OCI-LY1 (cell line): Measurements from ENCODE around the gene PRR32.

Experiments used
- H2AFZ ChIP-seq: fragments of 200-600 bp; sonication (generic), shearing (Covaris generic); 2 replicates; pipeline ENCODE4 v1.6.0; 2014; ENCODE audit warnings: antibody characterized with exemption, mild to moderate bottlenecking, low read length
- H3F3A ChIP-seq: fragments of 200-600 bp; sonication (generic), shearing (Covaris generic); 2 replicates; pipeline ENCODE4 v1.6.0; 2014; ENCODE audit warnings: mild to moderate bottlenecking, antibody characterized with exemption, low read length, moderate library complexity; ENCODE audit not compliant: insufficient read depth
- H3K27ac ChIP-seq: fragments of 200-600 bp; sonication (generic); 2 replicates; pipeline ENCODE4 v1.5.1; 2014; ENCODE audit warnings: low read length, mixed run types, mild to moderate bottlenecking, low read depth; ENCODE audit not compliant: poor library complexity, severe bottlenecking
- H3K27me3 ChIP-seq: fragments of 200-600 bp; sonication (generic); 2 replicates; pipeline ENCODE4 v1.6.0; 2014; ENCODE audit warnings: antibody characterized with exemption, mild to moderate bottlenecking, low read length, moderate library complexity; ENCODE audit not compliant: insufficient read depth
- H3K36me3 ChIP-seq: fragments of 200-600 bp; sonication (generic); 2 replicates; pipeline ENCODE4 v1.6.1; 2014; ENCODE audit warnings: mild to moderate bottlenecking, antibody characterized with exemption, low read length, moderate library complexity, mixed read lengths; ENCODE audit not compliant: insufficient read depth
- H3K4me1 ChIP-seq: fragments of 200-600 bp; sonication (generic); 2 replicates; pipeline ENCODE4 v1.5.1; 2014; ENCODE audit warnings: mild to moderate bottlenecking, low read length, moderate library complexity; ENCODE audit not compliant: insufficient read depth, severe bottlenecking
- H3K4me2 ChIP-seq: fragments of 200-600 bp; sonication (generic), shearing (Covaris generic); 2 replicates; pipeline ENCODE4 v1.6.1; 2014; ENCODE audit warnings: low read length
- H3K4me3 ChIP-seq: fragments of 200-600 bp; sonication (generic); 2 replicates; pipeline ENCODE4 v1.5.1; 2014; ENCODE audit warnings: low read length, low read depth, mild to moderate bottlenecking, mixed read lengths; ENCODE audit not compliant: poor library complexity, severe bottlenecking
- H3K79me2 ChIP-seq: fragments of 200-600 bp; shearing (Covaris generic); 2 replicates; pipeline ENCODE4 v1.6.1; 2016; ENCODE audit warnings: mixed run types, low read length, mixed read lengths; ENCODE audit not compliant: insufficient read depth
- H3K9ac ChIP-seq: fragments of 200-600 bp; sonication (generic), shearing (Covaris generic); 2 replicates; pipeline ENCODE4 v1.6.1; 2014; ENCODE audit warnings: mild to moderate bottlenecking, low read length, mixed read lengths
- H3K9me2 ChIP-seq: fragments of 200-600 bp; sonication (generic), shearing (Covaris generic); 2 replicates; pipeline ENCODE4 v1.6.1; 2014; ENCODE audit warnings: low read depth, mild to moderate bottlenecking, low read length, mixed read lengths
- H3K9me3 ChIP-seq: fragments of 200-600 bp; shearing (Covaris generic); 2 replicates; pipeline ENCODE4 v1.6.1; 2014; ENCODE audit warnings: low read length, mixed read lengths
- H4K20me1 ChIP-seq: fragments of 200-600 bp; sonication (generic), shearing (Covaris generic); 2 replicates; pipeline ENCODE4 v1.6.0; 2016; ENCODE audit warnings: mild to moderate bottlenecking, low read length; ENCODE audit not compliant: insufficient read depth
- EZH2 ChIP-seq: fragments of 200-600 bp; sonication (generic), shearing (Covaris generic); IDR thresholded peaks from 2 replicates; pipeline ENCODE4 v1.8.0; 2017; ENCODE audit warnings: borderline replicate concordance, mixed run types, mild to moderate bottlenecking, antibody characterized with exemption, low read length, moderate library complexity, mixed read lengths
- TF ChIP-seq, protein P1 (sequence below): fragments of 200-600 bp; sonication (generic), shearing (Covaris generic); IDR thresholded peaks from 2 replicates; pipeline ENCODE4 v1.5.1; 2017; ENCODE audit warnings: mild to moderate bottlenecking, antibody characterized with exemption, low read length, moderate library complexity, mixed read lengths

PRR32 gene

DNA sequence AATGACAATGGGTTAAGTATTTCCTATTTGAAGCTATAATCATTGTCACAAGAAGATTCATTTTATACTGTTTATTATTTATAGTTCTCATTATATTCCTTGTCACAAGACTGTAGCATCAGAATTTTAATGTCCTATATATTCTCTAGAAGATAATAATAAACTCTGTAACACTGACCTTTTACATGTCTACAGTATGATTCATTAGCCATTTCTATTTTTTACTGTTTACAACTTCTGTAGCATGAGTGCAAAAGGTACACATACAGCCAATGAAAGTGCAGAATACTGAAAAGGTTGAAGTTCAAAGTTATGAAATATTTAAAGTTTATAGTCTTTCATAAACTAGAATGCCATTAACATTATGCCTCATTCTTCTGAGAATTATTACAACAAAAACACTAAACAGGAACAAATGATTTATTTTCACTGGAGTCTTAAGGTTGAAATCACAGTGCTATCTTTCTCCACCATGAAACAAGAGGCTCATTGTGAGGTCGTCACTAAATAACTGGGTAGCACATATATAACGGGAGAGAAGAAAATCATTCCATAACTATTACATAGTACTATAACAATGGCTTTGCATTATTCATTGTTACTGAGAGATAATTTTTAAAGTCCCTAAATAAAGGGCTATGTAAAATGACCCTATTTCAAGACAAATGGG is 4.9 kb downstream of the PRR32 start:
- H3K4me3 ChIP-seq = no peak overlapping the region
- no peak overlapping the region for H3K27ac ChIP-seq
- no peak overlapping the region for H3K9ac ChIP-seq
- H3K9me3 ChIP-seq = no peaks in the 10 kb centered on the region
- no peaks in the 10 kb centered on the region for H3K9me2 ChIP-seq
- no peaks in the 10 kb centered on the region for H3K36me3 ChIP-seq
- H3F3A ChIP-seq = no peaks in the 10 kb centered on the region
- no peak overlapping the region for H3K4me2 ChIP-seq
- no peaks in the 10 kb centered on the region for H3K79me2 ChIP-seq
- no peaks in the 10 kb centered on the region for H3K4me1 ChIP-seq
- TF ChIP-seq, protein P1, sequence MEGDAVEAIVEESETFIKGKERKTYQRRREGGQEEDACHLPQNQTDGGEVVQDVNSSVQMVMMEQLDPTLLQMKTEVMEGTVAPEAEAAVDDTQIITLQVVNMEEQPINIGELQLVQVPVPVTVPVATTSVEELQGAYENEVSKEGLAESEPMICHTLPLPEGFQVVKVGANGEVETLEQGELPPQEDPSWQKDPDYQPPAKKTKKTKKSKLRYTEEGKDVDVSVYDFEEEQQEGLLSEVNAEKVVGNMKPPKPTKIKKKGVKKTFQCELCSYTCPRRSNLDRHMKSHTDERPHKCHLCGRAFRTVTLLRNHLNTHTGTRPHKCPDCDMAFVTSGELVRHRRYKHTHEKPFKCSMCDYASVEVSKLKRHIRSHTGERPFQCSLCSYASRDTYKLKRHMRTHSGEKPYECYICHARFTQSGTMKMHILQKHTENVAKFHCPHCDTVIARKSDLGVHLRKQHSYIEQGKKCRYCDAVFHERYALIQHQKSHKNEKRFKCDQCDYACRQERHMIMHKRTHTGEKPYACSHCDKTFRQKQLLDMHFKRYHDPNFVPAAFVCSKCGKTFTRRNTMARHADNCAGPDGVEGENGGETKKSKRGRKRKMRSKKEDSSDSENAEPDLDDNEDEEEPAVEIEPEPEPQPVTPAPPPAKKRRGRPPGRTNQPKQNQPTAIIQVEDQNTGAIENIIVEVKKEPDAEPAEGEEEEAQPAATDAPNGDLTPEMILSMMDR = no peak
- no peak for TF ChIP-seq EZH2
- no peak overlapping the region for H2AFZ ChIP-seq
- H4K20me1 ChIP-seq = no peaks in the 10 kb centered on the region
- H3K27me3 ChIP-seq = no peaks in the 10 kb centered on the region

DNA sequence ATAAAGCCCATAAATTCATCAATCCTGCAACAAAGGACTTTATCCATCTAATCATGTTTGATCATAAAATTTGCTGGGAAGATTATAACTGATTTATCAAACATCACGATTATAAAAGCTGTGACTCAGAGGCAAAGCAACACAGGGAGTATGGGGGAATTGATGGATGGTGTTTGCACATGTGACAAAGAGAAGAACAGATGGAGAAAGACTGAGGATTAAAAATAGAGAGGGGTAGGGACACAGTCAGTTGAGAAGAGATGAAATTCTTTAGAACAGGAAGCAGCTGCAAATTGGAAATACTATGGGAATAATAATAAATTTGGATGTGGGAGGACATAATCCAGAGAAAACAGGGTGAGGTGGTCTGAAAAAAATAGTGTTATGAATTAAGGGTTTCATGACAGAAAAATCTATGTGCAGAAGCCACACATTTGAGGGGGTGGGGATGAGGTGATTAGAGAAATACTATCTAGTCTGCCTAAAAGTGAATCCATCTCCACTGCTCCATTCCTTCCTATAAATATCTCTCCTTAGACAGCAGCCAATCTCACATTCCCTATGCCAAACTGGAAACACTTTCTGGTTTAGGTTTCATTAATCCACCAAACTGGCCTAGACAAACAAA is 6.2 kb downstream of the PRR32 start:
- no peaks in the 10 kb centered on the region for H4K20me1 ChIP-seq
- H3K36me3 ChIP-seq = no peaks in the 10 kb centered on the region
- no peak overlapping the region for H3K4me2 ChIP-seq
- no peak overlapping the region for H2AFZ ChIP-seq
- TF ChIP-seq EZH2 = no peak
- TF ChIP-seq, protein P1 = no peak
- no peaks in the 10 kb centered on the region for H3K79me2 ChIP-seq
- H3K9me3 ChIP-seq = no peaks in the 10 kb centered on the region
- H3K27me3 ChIP-seq = no peaks in the 10 kb centered on the region
- H3K9me2 ChIP-seq = no peaks in the 10 kb centered on the region
- no peak overlapping the region for H3K4me3 ChIP-seq
- no peak overlapping the region for H3K27ac ChIP-seq
- H3K4me1 ChIP-seq = no peaks in the 10 kb centered on the region
- H3F3A ChIP-seq = no peaks in the 10 kb centered on the region
- no peak overlapping the region for H3K9ac ChIP-seq

DNA sequence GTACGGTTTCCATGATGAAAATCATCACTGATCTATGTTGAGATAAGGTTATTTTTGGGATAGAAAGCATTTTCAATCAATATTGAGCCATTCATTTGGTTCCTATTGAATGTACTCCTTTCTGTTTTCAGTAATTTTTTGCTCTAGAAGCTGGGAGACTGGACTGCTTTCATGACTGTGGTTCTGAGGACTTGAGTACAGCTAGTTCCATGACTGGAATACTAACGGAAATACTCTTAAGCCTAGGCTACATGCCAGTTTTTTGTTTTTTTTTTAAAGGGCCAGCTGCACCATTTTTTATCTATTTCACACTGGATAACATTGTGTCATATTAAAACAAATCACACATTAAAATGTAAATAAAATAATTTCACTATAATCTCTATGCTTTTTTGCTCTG is 16.7 kb downstream of the PRR32 start:
- Histone ChIP-seq H3F3A (no peaks in the 10 kb centered on the region), H3K27me3 (no peaks in the 10 kb centered on the region), H2AFZ (no peak overlapping the region), H3K9ac (no peak overlapping the region), H3K36me3 (no peaks in the 10 kb centered on the region), H4K20me1 (no peaks in the 10 kb centered on the region), H3K4me2 (no peak overlapping the region), H3K9me3 (no peaks in the 10 kb centered on the region), H3K9me2 (no peaks in the 10 kb centered on the region), H3K4me3 (no peak overlapping the region), H3K79me2 (no peaks in the 10 kb centered on the region), H3K27ac (no peak overlapping the region), H3K4me1 (no peaks in the 10 kb centered on the region)
- TF ChIP-seq, protein P1 = no peak
- no peak for TF ChIP-seq EZH2
